OCI-LY3 (cell line): ENCODE measurements around the gene ARL13B.

Experiments
- CTCF ChIP-seq: fragments of 200-600, 300-600 bp; sonication (generic); IDR thresholded peaks from 2 replicates; pipeline ENCODE4 v1.5.1; 2014; ENCODE audit warnings: antibody characterized with exemption, low read length, low read depth
- EZH2phosphoT487 ChIP-seq: fragments of 200-600 bp; shearing (Covaris generic); IDR thresholded peaks from 2 replicates; pipeline ENCODE4 v1.6.1; 2018; ENCODE audit warnings: antibody characterized with exemption, mixed run types, low read depth

DNA sequence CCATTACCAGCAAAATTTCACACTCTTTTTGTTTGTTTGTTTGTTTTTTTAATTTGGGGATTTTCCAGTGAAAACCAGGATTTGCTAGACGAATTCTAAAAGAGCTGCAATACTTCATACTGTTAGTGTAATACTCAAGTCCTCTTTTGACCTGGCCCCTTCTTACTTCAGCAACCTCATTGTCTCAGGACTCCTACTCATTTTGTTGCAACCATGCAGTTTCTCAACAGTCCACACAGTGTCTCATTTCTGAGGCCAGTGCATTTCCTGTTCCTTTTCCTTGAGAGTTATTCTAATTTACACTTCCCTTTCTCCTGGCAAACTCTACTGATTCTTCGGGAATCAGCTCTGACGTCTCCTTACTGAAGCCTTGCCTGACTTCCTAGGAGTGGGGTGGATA lies 118.5 kb downstream of the ARL13B start:
- TF ChIP-seq CTCF (no peak), EZH2phosphoT487 (no peak)
